G401 (cell line): ENCODE measurements around the gene SLC35F2. TPM values are rescaled to one million over a fixed set of nuclear protein-coding genes. Genes with fewer than 3 reads are reported as not detected.
A peak's percentile ranks its signal among the peaks of the same experiment; 100 is the strongest.

Experiments used
- DNase-seq: peaks from one replicate; pipeline ENCODE4 v3.0.0-alpha.2; 2015; ENCODE audit warnings: low spot score
- in situ Hi-C: cut with HindIII; loops from 2 replicates; pipeline ENCODE4 v1.10.0; 2016; ENCODE audit warnings: low sequenced_read_pairs, mixed read lengths
- total RNA-seq: library from RNA; depleted of rRNA; stranded (reverse); fragments of >200 nt; shearing (Covaris generic); gene quantifications from 2 replicates; pipeline ENCODE4 v1.2.3, GENCODE V29; 2014; rRNA removed

Gene SLC35F2
- total RNA-seq, 1 experiment from 2014 or later, result 105 TPM

- DNase-seq, result no peak
- in situ Hi-C loops, result no loop called here
Observed at GRCh38 chr11:107752508-107752907, 106.1 kb downstream of the SLC35F2 start.

GRCh38 chr11:107751082-107751481 is 107.5 kb downstream of the SLC35F2 start:
- in situ Hi-C loops, result no loop called here
- no peak for DNase-seq

- no peak for DNase-seq
- in situ Hi-C loops, result no loop called here
Observed at GRCh38 chr11:107750313-107750712, 108.3 kb downstream of the SLC35F2 start.

- DNase-seq, result no peak
- in situ Hi-C loops, result no loop called here
Observed at GRCh38 chr11:107747622-107748021, 111.0 kb downstream of the SLC35F2 start.

GRCh38 chr11:107744736-107745135 is 113.9 kb downstream of the SLC35F2 start:
- peak; percentile 97 for DNase-seq
- in situ Hi-C loops, result no loop called here

- peak; percentile 89 for DNase-seq
- in situ Hi-C loops, result no loop called here
Observed at GRCh38 chr11:107743191-107743590, 115.4 kb downstream of the SLC35F2 start.

GRCh38 chr11:107741044-107741823 is 117.4 kb downstream of the SLC35F2 start:
- in situ Hi-C loops, result no loop called here
- peak; percentile 8 for DNase-seq

Other genes with a start within 250 kb of the SLC35F2 start
- gene SLN, start 146.7 kb downstream of the SLC35F2 start, total RNA-seq, result not detected in 2 replicates
- 6.1 and 10.0 TPM in 2 replicates for gene RAB39A, start 69.7 kb upstream of the SLC35F2 start, total RNA-seq
- gene CUL5, start 150.1 kb upstream of the SLC35F2 start, total RNA-seq, result 48.7 and 52.0 TPM in 2 replicates